ENCODE measurements around the gene PIF1.

Gene PIF1

DNA sequence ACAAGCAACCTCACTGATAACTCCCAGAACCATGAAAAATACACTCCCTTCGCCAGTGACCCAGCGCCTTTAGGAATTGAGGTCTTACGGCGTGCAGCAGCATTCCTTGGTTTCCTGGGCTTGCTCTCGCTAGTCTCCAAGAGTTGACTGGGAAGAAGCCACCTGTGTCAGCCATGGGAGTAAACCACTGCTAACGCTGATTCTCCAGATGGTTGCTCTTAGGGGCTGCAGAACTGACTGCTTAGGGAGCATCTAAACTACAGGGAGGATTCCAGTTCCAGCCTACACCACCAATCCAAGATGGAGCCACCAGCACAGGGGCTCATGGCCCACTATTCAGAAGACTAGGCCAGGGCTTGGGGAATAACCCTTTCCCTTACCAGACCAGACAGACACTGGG, 52.5 kb downstream of the PIF1 start:
- no peak for DNase-seq (ENCODE audit: low read depth, low spot score)
- Histone ChIP-seq H3K9ac (ENCODE audit: insufficient read length, low read depth) (no peak overlapping the region), H3K4me3 (ENCODE audit: insufficient read length, low read depth) (no peak overlapping the region), H3K36me3 (ENCODE audit: insufficient read depth, insufficient read length, low read length) (peaks cover 12% of the 10 kb centered on the region), H3K27me3 (ENCODE audit: insufficient read depth, insufficient read length) (no peaks in the 10 kb centered on the region), H3K9me3 (ENCODE audit: insufficient read depth, low read length) (no peaks in the 10 kb centered on the region), H3K4me1 (ENCODE audit: insufficient read depth, insufficient read length) (peaks cover 19% of the 10 kb centered on the region)
- TF ChIP-seq SUZ12 (IDR thresholded peaks at IDR 0.05; ENCODE audit: extremely low read depth, insufficient read depth, insufficient read length), result no peak

DNA sequence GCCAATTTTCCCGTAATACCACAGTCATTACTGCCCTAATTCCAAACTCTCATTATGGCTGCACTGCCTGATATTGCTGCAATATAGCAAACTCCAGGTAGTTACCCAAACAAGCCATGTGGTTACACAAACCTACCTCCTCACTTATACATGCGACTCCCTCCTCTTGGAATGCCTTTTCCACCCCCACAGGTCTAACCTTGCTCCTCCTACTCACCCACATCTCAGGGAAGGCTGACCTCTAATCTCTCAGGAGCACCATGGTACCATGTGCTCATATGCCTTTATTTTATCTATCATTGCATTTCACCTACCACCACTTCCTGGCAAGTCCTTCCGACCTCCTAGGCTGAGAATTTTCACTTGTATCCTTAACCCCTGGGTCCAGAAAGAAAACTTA, 53.0 kb downstream of the PIF1 start:
- H3K9ac ChIP-seq (ENCODE audit: insufficient read length, low read depth), result no peak overlapping the region
- TF ChIP-seq SUZ12 (IDR thresholded peaks at IDR 0.05; ENCODE audit: extremely low read depth, insufficient read depth, insufficient read length) (no peak), ZNF274 (IDR thresholded peaks at IDR 0.05; ENCODE audit: low read depth, low read length) (no peak), YY1 (IDR thresholded peaks at IDR 0.05; ENCODE audit: insufficient read depth, insufficient read length) (no peak)
- no peak for DNase-seq (ENCODE audit: low read depth, low spot score)
- H3K9me3 ChIP-seq (ENCODE audit: insufficient read depth, low read length), result no peaks in the 10 kb centered on the region
- H3K36me3 ChIP-seq (ENCODE audit: insufficient read depth, insufficient read length, low read length), result peaks cover 12% of the 10 kb centered on the region
- H3K27me3 ChIP-seq (ENCODE audit: insufficient read depth, insufficient read length), result no peaks in the 10 kb centered on the region
- H3K4me1 ChIP-seq (ENCODE audit: insufficient read depth, insufficient read length), result peaks cover 19% of the 10 kb centered on the region
- no peak overlapping the region for H3K4me3 ChIP-seq (ENCODE audit: insufficient read length, low read depth)

DNA sequence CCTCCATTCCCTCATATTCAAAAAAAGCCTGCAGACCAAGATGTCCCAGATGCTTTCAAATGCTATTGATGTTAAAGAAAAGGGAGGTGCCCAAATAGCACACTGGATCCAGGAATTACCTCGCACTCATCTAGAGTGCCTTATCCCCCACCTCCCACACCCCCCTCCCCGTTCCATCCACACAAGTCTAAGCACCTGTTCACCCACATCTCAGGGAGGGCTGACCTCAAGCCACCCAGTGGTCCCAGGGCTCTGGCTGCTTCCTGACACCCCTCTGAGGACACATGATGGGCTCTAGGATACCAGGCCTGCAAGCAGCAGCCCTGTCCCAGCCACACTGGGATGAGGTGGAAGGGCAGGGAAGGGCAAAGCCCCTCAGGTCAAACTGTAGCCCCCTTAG, 54.8 kb downstream of the PIF1 start:
- Histone ChIP-seq H3K4me3 (ENCODE audit: insufficient read length, low read depth) (no peak overlapping the region), H3K9ac (ENCODE audit: insufficient read length, low read depth) (no peak overlapping the region), H3K27me3 (ENCODE audit: insufficient read depth, insufficient read length) (no peaks in the 10 kb centered on the region), H3K36me3 (ENCODE audit: insufficient read depth, insufficient read length, low read length) (peaks cover 18% of the 10 kb centered on the region), H3K4me1 (ENCODE audit: insufficient read depth, insufficient read length) (peaks cover 16% of the 10 kb centered on the region), H3K9me3 (ENCODE audit: insufficient read depth, low read length) (no peaks in the 10 kb centered on the region)
- TF ChIP-seq ZNF274 (IDR thresholded peaks at IDR 0.05; ENCODE audit: low read depth, low read length) (no peak), SUZ12 (IDR thresholded peaks at IDR 0.05; ENCODE audit: extremely low read depth, insufficient read depth, insufficient read length) (no peak), YY1 (IDR thresholded peaks at IDR 0.05; ENCODE audit: insufficient read depth, insufficient read length) (no peak)
- DNase-seq (ENCODE audit: low read depth, low spot score), result no peak

DNA sequence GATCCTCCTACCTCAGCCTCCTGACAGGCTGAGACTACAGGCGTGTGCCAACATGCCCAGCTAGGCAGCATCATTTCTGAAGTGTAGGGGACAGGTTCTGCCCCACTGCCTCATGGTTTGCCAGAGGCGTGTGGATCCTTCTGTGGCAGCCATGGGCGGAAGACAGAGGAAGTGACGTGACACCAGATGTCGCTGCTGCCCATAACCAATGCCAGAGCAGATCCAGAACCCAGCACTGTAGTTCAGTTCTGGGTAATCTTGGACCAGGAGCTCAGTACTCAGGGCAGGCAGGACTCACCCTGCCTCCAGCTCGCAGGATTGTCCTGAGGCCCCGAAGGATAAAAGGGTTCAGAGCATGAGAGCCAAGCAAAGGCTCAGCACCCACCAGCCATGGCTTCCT, 58.2 kb downstream of the PIF1 start:
- TF ChIP-seq ZNF274 (IDR thresholded peaks at IDR 0.05; ENCODE audit: low read depth, low read length) (no peak), YY1 (IDR thresholded peaks at IDR 0.05; ENCODE audit: insufficient read depth, insufficient read length) (no peak)
- DNase-seq (ENCODE audit: low read depth, low spot score), result no peak
- Histone ChIP-seq H3K4me1 (ENCODE audit: insufficient read depth, insufficient read length) (peaks cover 15% of the 10 kb centered on the region), H3K36me3 (ENCODE audit: insufficient read depth, insufficient read length, low read length) (peaks cover 27% of the 10 kb centered on the region), H3K9me3 (ENCODE audit: insufficient read depth, low read length) (no peaks in the 10 kb centered on the region), H3K9ac (ENCODE audit: insufficient read length, low read depth) (peak overlapping the region; percentile 39), H3K4me3 (ENCODE audit: insufficient read length, low read depth) (no peak overlapping the region), H3K27me3 (ENCODE audit: insufficient read depth, insufficient read length) (no peaks in the 10 kb centered on the region)

DNA sequence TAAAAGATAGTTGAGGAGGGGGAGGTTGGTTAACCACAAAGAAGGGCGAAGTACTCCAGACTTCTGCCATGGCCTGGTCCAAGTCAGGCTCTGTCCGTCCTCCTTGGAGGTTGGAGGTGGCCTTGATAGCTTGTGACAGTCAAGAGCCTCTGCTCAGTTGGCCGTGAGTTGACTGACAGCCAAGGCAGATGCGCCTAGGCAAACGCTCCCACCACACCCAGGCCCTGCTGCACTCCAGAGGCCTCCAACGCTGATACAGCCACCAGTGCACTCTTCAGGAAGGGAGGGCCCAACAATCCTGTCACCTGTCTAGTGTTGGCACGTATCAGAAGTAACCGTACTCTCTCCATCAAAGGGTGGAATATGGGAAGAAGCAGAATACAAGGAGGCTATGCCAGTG, 59.4 kb downstream of the PIF1 start:
- DNase-seq (ENCODE audit: low read depth, low spot score), result no peak
- no peak for TF ChIP-seq SUZ12 (IDR thresholded peaks at IDR 0.05; ENCODE audit: extremely low read depth, insufficient read depth, insufficient read length)
- TF ChIP-seq ZNF274 (IDR thresholded peaks at IDR 0.05; ENCODE audit: low read depth, low read length), result no peak
- TF ChIP-seq YY1 (IDR thresholded peaks at IDR 0.05; ENCODE audit: insufficient read depth, insufficient read length), result no peak
- H3K4me1 ChIP-seq (ENCODE audit: insufficient read depth, insufficient read length), result peaks cover 22% of the 10 kb centered on the region

More for the DNA sequence above, 59.4 kb downstream of the PIF1 start:
- Histone ChIP-seq H3K9ac (ENCODE audit: insufficient read length, low read depth) (peak overlapping the region; percentile 17), H3K4me3 (ENCODE audit: insufficient read length, low read depth) (no peak overlapping the region), H3K9me3 (ENCODE audit: insufficient read depth, low read length) (no peaks in the 10 kb centered on the region), H3K27me3 (ENCODE audit: insufficient read depth, insufficient read length) (no peaks in the 10 kb centered on the region), H3K36me3 (ENCODE audit: insufficient read depth, insufficient read length, low read length) (peaks cover 32% of the 10 kb centered on the region)

All from NT2/D1 (cell line).